Neural cell (in vitro differentiated cells): ENCODE measurements around the gene RCE1.

Source experiments
- POLR2AphosphoS5 ChIP-seq: IDR thresholded peaks from 2 replicates; pipeline ENCODE4 v1.6.1; 2012
- TF ChIP-seq, protein P1 (sequence below): fragments of 450-650 bp; IDR thresholded peaks from 2 replicates; pipeline ENCODE4 v1.5.1; 2014; ENCODE audit warnings: antibody characterized with exemption, mild to moderate bottlenecking, moderate library complexity; ENCODE audit not compliant: poor library complexity, severe bottlenecking

DNA sequence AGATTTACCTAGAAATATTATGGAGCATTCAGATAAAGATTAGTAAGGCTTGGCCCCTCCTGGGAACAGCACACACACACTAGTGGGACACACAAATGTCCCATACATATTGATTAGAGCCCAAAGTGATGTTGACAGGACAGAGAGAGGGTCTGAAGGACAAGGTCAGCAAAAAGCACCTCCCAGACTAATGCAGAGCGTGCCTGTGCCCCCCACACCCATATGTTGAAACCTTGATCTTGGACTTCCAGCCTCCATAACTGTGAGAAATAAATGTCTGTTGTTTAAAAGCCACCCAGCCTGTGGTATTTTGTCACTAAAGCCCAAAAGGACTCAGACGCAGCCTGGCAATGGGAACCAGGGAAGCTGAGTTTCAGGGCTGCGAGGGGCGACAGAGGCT is 41.2 kb downstream of the RCE1 start:
- TF ChIP-seq, protein P1, sequence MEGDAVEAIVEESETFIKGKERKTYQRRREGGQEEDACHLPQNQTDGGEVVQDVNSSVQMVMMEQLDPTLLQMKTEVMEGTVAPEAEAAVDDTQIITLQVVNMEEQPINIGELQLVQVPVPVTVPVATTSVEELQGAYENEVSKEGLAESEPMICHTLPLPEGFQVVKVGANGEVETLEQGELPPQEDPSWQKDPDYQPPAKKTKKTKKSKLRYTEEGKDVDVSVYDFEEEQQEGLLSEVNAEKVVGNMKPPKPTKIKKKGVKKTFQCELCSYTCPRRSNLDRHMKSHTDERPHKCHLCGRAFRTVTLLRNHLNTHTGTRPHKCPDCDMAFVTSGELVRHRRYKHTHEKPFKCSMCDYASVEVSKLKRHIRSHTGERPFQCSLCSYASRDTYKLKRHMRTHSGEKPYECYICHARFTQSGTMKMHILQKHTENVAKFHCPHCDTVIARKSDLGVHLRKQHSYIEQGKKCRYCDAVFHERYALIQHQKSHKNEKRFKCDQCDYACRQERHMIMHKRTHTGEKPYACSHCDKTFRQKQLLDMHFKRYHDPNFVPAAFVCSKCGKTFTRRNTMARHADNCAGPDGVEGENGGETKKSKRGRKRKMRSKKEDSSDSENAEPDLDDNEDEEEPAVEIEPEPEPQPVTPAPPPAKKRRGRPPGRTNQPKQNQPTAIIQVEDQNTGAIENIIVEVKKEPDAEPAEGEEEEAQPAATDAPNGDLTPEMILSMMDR, result no peak
- no peak for TF ChIP-seq POLR2AphosphoS5
